ENCODE data around the gene ARHGEF7.
"Not testable (repeated sequence)": the region's sequence is repeated elsewhere in the genome, so short reads cannot be mapped to it uniquely, and the experiment has no call there.

GRCh38 chr13:111189516-111189915 is 74.4 kb downstream of the ARHGEF7 start:
- TF ChIP-seq, protein P1, sequence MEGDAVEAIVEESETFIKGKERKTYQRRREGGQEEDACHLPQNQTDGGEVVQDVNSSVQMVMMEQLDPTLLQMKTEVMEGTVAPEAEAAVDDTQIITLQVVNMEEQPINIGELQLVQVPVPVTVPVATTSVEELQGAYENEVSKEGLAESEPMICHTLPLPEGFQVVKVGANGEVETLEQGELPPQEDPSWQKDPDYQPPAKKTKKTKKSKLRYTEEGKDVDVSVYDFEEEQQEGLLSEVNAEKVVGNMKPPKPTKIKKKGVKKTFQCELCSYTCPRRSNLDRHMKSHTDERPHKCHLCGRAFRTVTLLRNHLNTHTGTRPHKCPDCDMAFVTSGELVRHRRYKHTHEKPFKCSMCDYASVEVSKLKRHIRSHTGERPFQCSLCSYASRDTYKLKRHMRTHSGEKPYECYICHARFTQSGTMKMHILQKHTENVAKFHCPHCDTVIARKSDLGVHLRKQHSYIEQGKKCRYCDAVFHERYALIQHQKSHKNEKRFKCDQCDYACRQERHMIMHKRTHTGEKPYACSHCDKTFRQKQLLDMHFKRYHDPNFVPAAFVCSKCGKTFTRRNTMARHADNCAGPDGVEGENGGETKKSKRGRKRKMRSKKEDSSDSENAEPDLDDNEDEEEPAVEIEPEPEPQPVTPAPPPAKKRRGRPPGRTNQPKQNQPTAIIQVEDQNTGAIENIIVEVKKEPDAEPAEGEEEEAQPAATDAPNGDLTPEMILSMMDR (IDR thresholded peaks at IDR 0.05; ENCODE audit: low read depth, low read length) = not testable (repeated sequence)
- TF ChIP-seq EZH2phosphoT487 (IDR thresholded peaks at IDR 0.05; ENCODE audit: low read depth) = not testable (repeated sequence)

Measured in OCI-LY3 (cell line).